ENCODE results near the gene GIMAP5. TPM values are rescaled to one million over a fixed set of nuclear protein-coding genes. Genes with fewer than 3 reads are reported as not detected.

Gene GIMAP5
- total and polyA plus RNA-seq, 4 donors = 3.1 to 29.4 (median 16.7) TPM

DNA sequence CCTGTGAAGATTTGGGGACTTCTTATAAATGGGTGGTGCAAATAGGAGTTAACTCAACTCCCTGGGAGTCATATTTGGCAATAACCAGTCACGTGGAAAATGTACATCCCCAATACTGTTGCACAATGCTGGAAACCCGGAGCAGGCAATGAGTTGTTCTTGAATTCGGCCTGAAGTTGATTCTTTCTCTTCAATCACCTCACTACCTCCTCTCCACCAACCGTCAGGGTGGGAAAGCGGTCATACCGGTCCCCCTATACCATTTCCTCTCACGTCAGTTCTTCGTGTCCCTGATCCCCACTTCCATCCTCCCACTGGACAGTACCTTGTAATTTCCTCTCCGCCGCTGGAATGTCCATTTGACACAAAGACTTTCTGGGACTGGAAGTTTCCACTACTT is 2.8 kb downstream of the GIMAP5 start:
- intact Hi-C loops (cut with DNase I) = no loop called here
- 81 to 86% methylated on average over 10 of the region's 10 CpGs for WGBS, 2 donors
- DNase-seq (no peak), ATAC-seq (ENCODE audit: low FRiP score) (no peak)
- H3K36me3 ChIP-seq (ENCODE audit: control insufficient read depth in 1 of 2, insufficient read depth in 2 of 2, low read length in 1 of 2) = no peaks in the 10 kb centered on the region
- no peaks in the 10 kb centered on the region for H3K4me1 ChIP-seq (ENCODE audit: control insufficient read depth in 1 of 2, insufficient read depth in 2 of 2, low read length in 2 of 2)
- no peaks in the 10 kb centered on the region for H3K27me3 ChIP-seq (ENCODE audit: control insufficient read depth in 1 of 2, insufficient read depth in 2 of 2, low read length in 1 of 2)
- H3K9me3 ChIP-seq (ENCODE audit: control insufficient read depth, low read length) = no peaks in the 10 kb centered on the region
- no peak overlapping the region for H3K4me3 ChIP-seq (ENCODE audit: low read length in 2 of 2)
- H3K27ac ChIP-seq (ENCODE audit: low read depth in 1 of 2, low read length in 2 of 2) = no peak overlapping the region

DNA sequence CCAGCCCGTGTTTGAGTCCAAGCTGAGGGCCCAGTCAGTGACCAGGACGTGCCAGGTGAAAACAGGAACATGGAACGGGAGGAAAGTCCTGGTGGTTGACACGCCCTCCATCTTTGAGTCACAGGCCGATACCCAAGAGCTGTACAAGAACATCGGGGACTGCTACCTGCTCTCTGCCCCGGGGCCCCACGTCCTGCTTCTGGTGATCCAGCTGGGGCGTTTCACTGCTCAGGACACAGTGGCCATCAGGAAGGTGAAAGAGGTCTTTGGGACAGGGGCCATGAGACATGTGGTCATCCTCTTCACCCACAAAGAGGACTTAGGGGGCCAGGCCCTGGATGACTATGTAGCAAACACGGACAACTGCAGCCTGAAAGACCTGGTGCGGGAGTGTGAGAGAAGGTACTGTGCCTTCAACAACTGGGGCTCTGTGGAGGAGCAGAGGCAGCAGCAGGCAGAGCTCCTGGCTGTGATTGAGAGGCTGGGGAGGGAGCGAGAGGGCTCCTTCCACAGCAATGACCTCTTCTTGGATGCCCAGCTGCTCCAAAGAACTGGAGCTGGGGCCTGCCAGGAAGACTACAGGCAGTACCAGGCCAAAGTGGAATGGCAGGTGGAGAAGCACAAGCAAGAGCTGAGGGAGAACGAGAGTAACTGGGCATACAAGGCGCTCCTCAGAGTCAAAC is 5.2 kb downstream of the GIMAP5 start:
- intact Hi-C loops (cut with DNase I) = no loop called here
- no peak for ATAC-seq (ENCODE audit: low FRiP score)
- DNase-seq = no peak
- no peak overlapping the region for H3K27ac ChIP-seq (ENCODE audit: low read depth in 1 of 2, low read length in 2 of 2)
- H3K4me1 ChIP-seq (ENCODE audit: control insufficient read depth in 1 of 2, insufficient read depth in 2 of 2, low read length in 2 of 2) = no peaks in the 10 kb centered on the region
- no peak overlapping the region for H3K4me3 ChIP-seq (ENCODE audit: low read length in 2 of 2)
- H3K36me3 ChIP-seq (ENCODE audit: control insufficient read depth in 1 of 2, insufficient read depth in 2 of 2, low read length in 1 of 2) = no peaks in the 10 kb centered on the region
- 83 to 85% methylated on average over 14 of the region's 14 CpGs for WGBS, 2 donors
- no peaks in the 10 kb centered on the region for H3K27me3 ChIP-seq (ENCODE audit: control insufficient read depth in 1 of 2, insufficient read depth in 2 of 2, low read length in 1 of 2)
- H3K9me3 ChIP-seq (ENCODE audit: control insufficient read depth, low read length) = no peaks in the 10 kb centered on the region

DNA sequence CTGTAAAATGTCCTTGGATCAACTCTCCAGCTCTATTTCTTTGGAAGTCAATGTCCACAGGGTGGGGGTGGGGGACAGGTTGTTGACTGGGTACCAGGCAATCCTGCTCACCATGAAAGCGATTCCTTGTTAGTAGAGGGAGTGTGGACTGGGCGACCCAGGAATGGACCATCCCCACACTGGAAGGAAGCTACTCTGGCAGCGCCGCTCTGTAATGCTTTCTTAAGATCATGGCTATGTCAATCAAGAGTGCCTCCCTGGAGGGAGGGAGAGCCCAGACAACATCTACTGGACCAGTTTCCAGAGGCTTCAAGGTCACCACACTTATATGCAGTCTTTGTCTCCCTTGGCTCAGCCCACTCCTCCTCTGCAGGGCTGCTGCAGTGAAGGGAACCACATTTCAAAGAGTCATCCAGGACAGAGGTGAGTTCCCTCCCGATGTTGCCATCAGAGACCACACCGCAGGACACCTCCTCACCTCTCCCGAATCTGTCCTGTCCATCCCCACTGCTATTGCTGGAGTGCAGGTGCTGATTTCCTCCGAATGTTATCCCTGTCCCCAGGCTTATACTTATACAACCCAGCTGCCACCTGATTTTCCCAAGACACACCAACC is 6.9 kb downstream of the GIMAP5 start:
- 52 to 73% methylated on average over 8 of the region's 8 CpGs for WGBS, 2 donors
- Histone ChIP-seq H3K9me3 (ENCODE audit: control insufficient read depth, low read length) (no peaks in the 10 kb centered on the region), H3K27me3 (ENCODE audit: control insufficient read depth in 1 of 2, insufficient read depth in 2 of 2, low read length in 1 of 2) (no peaks in the 10 kb centered on the region), H3K36me3 (ENCODE audit: control insufficient read depth in 1 of 2, insufficient read depth in 2 of 2, low read length in 1 of 2) (no peaks in the 10 kb centered on the region), H3K27ac (ENCODE audit: low read depth in 1 of 2, low read length in 2 of 2) (no peak overlapping the region), H3K4me1 (ENCODE audit: control insufficient read depth in 1 of 2, insufficient read depth in 2 of 2, low read length in 2 of 2) (no peaks in the 10 kb centered on the region), H3K4me3 (ENCODE audit: low read length in 2 of 2) (no peak overlapping the region)
- no peak for ATAC-seq (ENCODE audit: low FRiP score)
- intact Hi-C loops (cut with DNase I) = no loop called here
- DNase-seq = no peak

DNA sequence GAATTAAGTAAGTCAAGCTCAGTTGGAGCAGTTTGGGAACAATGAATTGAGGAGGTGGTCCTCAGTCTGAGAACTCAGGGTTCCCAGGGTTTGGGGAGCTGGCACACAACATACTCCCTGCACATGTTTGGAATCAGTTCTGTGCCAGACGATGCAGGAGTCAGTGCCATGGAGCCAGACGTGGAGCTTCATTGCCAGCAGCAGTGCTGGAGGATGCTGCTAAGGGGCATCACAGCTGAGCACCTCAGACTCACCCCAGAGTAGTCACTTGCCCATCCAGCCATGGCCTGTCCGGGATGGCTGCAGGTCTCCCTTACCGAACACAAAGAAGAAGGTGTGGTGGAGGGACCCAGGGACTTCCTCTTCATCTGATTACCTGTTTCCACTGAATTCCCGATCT is 7.9 kb downstream of the GIMAP5 start:
- no peaks in the 10 kb centered on the region for H3K27me3 ChIP-seq (ENCODE audit: control insufficient read depth in 1 of 2, insufficient read depth in 2 of 2, low read length in 1 of 2)
- no peak overlapping the region for H3K27ac ChIP-seq (ENCODE audit: low read depth in 1 of 2, low read length in 2 of 2)
- no peak overlapping the region for H3K4me3 ChIP-seq (ENCODE audit: low read length in 2 of 2)
- DNase-seq = no peak
- intact Hi-C loops (cut with DNase I) = no loop called here
- WGBS, 2 donors = 70 to 78% methylated on average over 5 of the region's 5 CpGs
- H3K9me3 ChIP-seq (ENCODE audit: control insufficient read depth, low read length) = no peaks in the 10 kb centered on the region
- no peaks in the 10 kb centered on the region for H3K36me3 ChIP-seq (ENCODE audit: control insufficient read depth in 1 of 2, insufficient read depth in 2 of 2, low read length in 1 of 2)
- no peak for ATAC-seq (ENCODE audit: low FRiP score)
- H3K4me1 ChIP-seq (ENCODE audit: control insufficient read depth in 1 of 2, insufficient read depth in 2 of 2, low read length in 2 of 2) = no peaks in the 10 kb centered on the region

DNA sequence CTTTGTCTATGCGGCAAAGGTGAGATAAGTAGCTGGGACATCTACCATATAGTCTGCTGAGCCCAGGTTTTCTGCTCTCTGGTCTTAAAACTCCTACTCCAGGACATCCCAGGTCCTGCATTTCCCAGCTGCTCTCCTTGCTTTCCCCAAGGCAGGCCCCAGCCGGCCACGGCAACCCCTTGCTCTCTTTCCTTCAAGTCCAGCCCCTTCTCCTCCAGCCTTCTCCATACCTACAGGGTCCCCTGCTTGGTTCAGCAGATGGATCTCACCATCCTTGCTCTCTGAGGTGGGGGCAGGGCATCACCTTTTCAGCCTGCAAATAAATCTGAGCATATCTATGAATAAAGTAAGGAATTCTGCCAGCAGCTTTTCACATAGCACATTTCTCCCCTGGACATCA is 8.7 kb downstream of the GIMAP5 start:
- no peak overlapping the region for H3K4me3 ChIP-seq (ENCODE audit: low read length in 2 of 2)
- H3K4me1 ChIP-seq (ENCODE audit: control insufficient read depth in 1 of 2, insufficient read depth in 2 of 2, low read length in 2 of 2) = no peaks in the 10 kb centered on the region
- intact Hi-C loops (cut with DNase I) = no loop called here
- no peaks in the 10 kb centered on the region for H3K9me3 ChIP-seq (ENCODE audit: control insufficient read depth, low read length)
- ATAC-seq (ENCODE audit: low FRiP score) = no peak
- WGBS, 2 donors = 46 to 58% methylated on average over 3 of the region's 3 CpGs
- H3K36me3 ChIP-seq (ENCODE audit: control insufficient read depth in 1 of 2, insufficient read depth in 2 of 2, low read length in 1 of 2) = no peaks in the 10 kb centered on the region
- no peaks in the 10 kb centered on the region for H3K27me3 ChIP-seq (ENCODE audit: control insufficient read depth in 1 of 2, insufficient read depth in 2 of 2, low read length in 1 of 2)
- no peak overlapping the region for H3K27ac ChIP-seq (ENCODE audit: low read depth in 1 of 2, low read length in 2 of 2)
- DNase-seq = no peak

DNA sequence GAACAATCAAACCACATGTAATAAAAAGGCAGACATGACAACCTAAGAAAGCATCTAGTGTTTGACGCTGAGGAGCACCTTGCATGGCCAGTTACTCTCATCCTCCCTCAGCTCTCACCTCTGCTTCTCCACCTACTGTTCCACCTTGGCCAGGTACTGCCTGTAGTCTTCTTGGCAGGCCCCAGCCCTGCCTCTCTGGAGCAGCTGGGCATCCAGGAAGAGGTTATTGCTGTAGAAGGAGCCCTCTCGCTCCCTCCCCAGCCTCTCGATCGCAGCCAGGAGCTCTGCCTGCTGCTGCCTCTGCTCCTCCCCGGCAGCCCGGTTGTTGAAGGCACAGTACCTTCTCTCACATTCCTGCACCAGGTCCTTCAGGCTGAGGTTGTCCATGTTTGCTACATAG is 9.7 kb downstream of the GIMAP5 start:
- no peak overlapping the region for H3K27ac ChIP-seq (ENCODE audit: low read depth in 1 of 2, low read length in 2 of 2)
- H3K4me1 ChIP-seq (ENCODE audit: control insufficient read depth in 1 of 2, insufficient read depth in 2 of 2, low read length in 2 of 2) = no peaks in the 10 kb centered on the region
- 78 to 90% methylated on average over 6 of the region's 6 CpGs for WGBS, 2 donors
- DNase-seq (no peak), ATAC-seq (ENCODE audit: low FRiP score) (no peak)
- no peaks in the 10 kb centered on the region for H3K27me3 ChIP-seq (ENCODE audit: control insufficient read depth in 1 of 2, insufficient read depth in 2 of 2, low read length in 1 of 2)
- no peaks in the 10 kb centered on the region for H3K9me3 ChIP-seq (ENCODE audit: control insufficient read depth, low read length)
- H3K36me3 ChIP-seq (ENCODE audit: control insufficient read depth in 1 of 2, insufficient read depth in 2 of 2, low read length in 1 of 2) = no peaks in the 10 kb centered on the region
- intact Hi-C loops (cut with DNase I) = no loop called here
- H3K4me3 ChIP-seq (ENCODE audit: low read length in 2 of 2) = no peak overlapping the region

DNA sequence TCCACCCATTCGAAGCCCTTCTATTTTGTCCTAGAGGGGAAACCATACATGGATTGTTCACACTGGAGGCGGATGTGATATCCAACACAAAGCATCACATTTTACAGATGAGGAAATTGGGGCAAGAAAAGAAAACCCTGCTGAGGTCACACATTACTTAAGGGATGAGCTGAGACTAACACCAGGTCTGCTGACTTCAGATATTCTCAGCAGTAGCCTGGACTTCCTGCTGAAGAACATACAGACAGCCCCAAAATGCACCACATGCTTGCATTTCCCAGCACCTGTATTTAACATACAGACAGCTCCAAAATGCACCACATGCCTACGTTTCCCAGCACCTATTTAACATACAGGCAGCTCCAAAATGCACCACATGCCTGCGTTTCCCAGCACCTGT is 11.2 kb downstream of the GIMAP5 start:
- no peaks in the 10 kb centered on the region for H3K36me3 ChIP-seq (ENCODE audit: control insufficient read depth in 1 of 2, insufficient read depth in 2 of 2, low read length in 1 of 2)
- H3K9me3 ChIP-seq (ENCODE audit: control insufficient read depth, low read length) = no peaks in the 10 kb centered on the region
- H3K27me3 ChIP-seq (ENCODE audit: control insufficient read depth in 1 of 2, insufficient read depth in 2 of 2, low read length in 1 of 2) = no peaks in the 10 kb centered on the region
- no peak overlapping the region for H3K27ac ChIP-seq (ENCODE audit: low read depth in 1 of 2, low read length in 2 of 2)
- H3K4me3 ChIP-seq (ENCODE audit: low read length in 2 of 2) = no peak overlapping the region
- H3K4me1 ChIP-seq (ENCODE audit: control insufficient read depth in 1 of 2, insufficient read depth in 2 of 2, low read length in 2 of 2) = no peaks in the 10 kb centered on the region
- WGBS, 2 donors = 63 to 67% methylated on average over 4 of the region's 4 CpGs
- intact Hi-C loops (cut with DNase I) = no loop called here
- DNase-seq (no peak), ATAC-seq (ENCODE audit: low FRiP score) (no peak)

DNA sequence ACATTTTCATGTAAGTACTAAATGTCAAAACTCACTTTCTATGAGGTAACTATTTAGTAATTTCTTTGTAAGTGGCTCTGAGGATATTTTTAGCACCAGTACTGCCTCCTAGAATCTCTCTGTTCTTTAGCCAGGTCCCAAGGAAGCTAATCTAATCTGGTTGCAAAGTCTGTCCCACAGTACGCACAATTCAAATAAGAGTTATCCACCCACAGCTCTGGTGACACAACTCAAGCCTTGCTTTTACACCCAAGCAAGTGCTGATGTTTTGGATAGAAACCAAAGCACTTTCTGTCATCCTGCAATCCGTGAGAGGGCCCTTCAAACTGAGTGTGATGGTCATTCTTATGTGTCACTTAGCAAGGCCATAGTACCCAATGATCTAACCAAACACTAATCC is 14.5 kb downstream of the GIMAP5 start:
- Histone ChIP-seq H3K27me3 (ENCODE audit: control insufficient read depth in 1 of 2, insufficient read depth in 2 of 2, low read length in 1 of 2) (no peaks in the 10 kb centered on the region), H3K36me3 (ENCODE audit: control insufficient read depth in 1 of 2, insufficient read depth in 2 of 2, low read length in 1 of 2) (no peaks in the 10 kb centered on the region), H3K27ac (ENCODE audit: low read depth in 1 of 2, low read length in 2 of 2) (no peak overlapping the region), H3K4me1 (ENCODE audit: control insufficient read depth in 1 of 2, insufficient read depth in 2 of 2, low read length in 2 of 2) (no peaks in the 10 kb centered on the region), H3K9me3 (ENCODE audit: control insufficient read depth, low read length) (no peaks in the 10 kb centered on the region), H3K4me3 (ENCODE audit: low read length in 2 of 2) (no peak overlapping the region)
- WGBS, 2 donors = 2 to 4% methylated on average over 2 of the region's 2 CpGs
- no peak for DNase-seq
- intact Hi-C loops (cut with DNase I) = no loop called here
- ATAC-seq (ENCODE audit: low FRiP score) = no peak

DNA sequence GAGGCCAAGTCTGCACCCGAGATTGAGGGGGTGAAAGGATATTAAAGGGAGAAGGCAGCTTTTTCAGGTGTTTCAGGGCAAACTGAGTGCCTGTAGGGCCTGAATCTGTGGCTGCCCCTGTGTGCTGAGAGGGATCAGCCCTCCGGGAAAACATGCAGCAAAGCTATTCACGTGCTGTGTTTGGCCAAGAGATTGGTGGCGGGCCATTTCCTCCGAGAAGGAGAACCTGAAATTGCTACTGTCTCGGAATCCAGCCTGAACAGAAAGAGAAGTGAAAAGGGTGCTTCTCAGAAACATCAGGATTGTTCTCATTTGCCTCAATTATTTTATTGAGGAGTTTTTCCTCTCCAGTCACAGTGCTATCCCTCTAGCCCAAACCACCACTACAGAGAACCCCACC is 16.0 kb downstream of the GIMAP5 start:
- Histone ChIP-seq H3K27me3 (ENCODE audit: control insufficient read depth in 1 of 2, insufficient read depth in 2 of 2, low read length in 1 of 2) (no peaks in the 10 kb centered on the region), H3K9me3 (ENCODE audit: control insufficient read depth, low read length) (no peaks in the 10 kb centered on the region), H3K36me3 (ENCODE audit: control insufficient read depth in 1 of 2, insufficient read depth in 2 of 2, low read length in 1 of 2) (no peaks in the 10 kb centered on the region), H3K4me1 (ENCODE audit: control insufficient read depth in 1 of 2, insufficient read depth in 2 of 2, low read length in 2 of 2) (no peaks in the 10 kb centered on the region), H3K4me3 (ENCODE audit: low read length in 2 of 2) (no peak overlapping the region), H3K27ac (ENCODE audit: low read depth in 1 of 2, low read length in 2 of 2) (no peak overlapping the region)
- DNase-seq (peak in 1 of 2 donors; percentile 73), ATAC-seq (ENCODE audit: low FRiP score) (no peak)
- intact Hi-C loops (cut with DNase I) = no loop called here
- 16 to 20% methylated on average over 6 of the region's 6 CpGs for WGBS, 2 donors
